Activated naive CD8-positive, alpha-beta T cell treated with anti-CD3 and anti-CD28 coated beads, Interleukin-2, amount 50 U/mL, for 16 hours (primary cell): ENCODE results near the gene PQBP1.

Source experiments
- DNase-seq: peaks from one replicate; pipeline ENCODE4 v3.0.0-alpha.2; 2020; ENCODE audit warnings: low read depth, low spot score

Gene PQBP1

GRCh38 chrX:48920718-48921104, 23.0 kb downstream of the PQBP1 start:
- no peak for DNase-seq

- DNase-seq = no peak
Measured at GRCh38 chrX:48923771-48924170, 26.0 kb downstream of the PQBP1 start.

GRCh38 chrX:48924270-48924669, 26.5 kb downstream of the PQBP1 start:
- DNase-seq = no peak

GRCh38 chrX:48927123-48927522, 29.4 kb downstream of the PQBP1 start:
- DNase-seq = no peak

- no peak for DNase-seq
Measured at GRCh38 chrX:48927736-48928382, 30.1 kb downstream of the PQBP1 start.

GRCh38 chrX:48933757-48934156, 36.0 kb downstream of the PQBP1 start:
- DNase-seq = no peak

- DNase-seq = no peak
Measured at GRCh38 chrX:48934581-48935300, 37.0 kb downstream of the PQBP1 start.

- DNase-seq = no peak
Measured at GRCh38 chrX:48935301-48935670, 37.6 kb downstream of the PQBP1 start.

GRCh38 chrX:48936429-48937053, 38.8 kb downstream of the PQBP1 start:
- no peak for DNase-seq

- peak; percentile 61 for DNase-seq
Measured at GRCh38 chrX:48937054-48937907, 39.6 kb downstream of the PQBP1 start.

GRCh38 chrX:48938721-48939425, 41.1 kb downstream of the PQBP1 start:
- peak; percentile 58 for DNase-seq

- DNase-seq = no peak
Measured at GRCh38 chrX:48939524-48940228, 41.9 kb downstream of the PQBP1 start.

- DNase-seq = no peak
Measured at GRCh38 chrX:48940404-48940955, 42.8 kb downstream of the PQBP1 start.

GRCh38 chrX:48942895-48943294, 45.2 kb downstream of the PQBP1 start:
- DNase-seq = no peak

GRCh38 chrX:48945517-48946348, 48.0 kb downstream of the PQBP1 start:
- no peak for DNase-seq

- DNase-seq = no peak
Measured at GRCh38 chrX:48948589-48948988, 50.9 kb downstream of the PQBP1 start.
